Stimulated activated CD8-positive, alpha-beta memory T cell treated with anti-CD3 and anti-CD28 coated beads, Interleukin-4, amount 100 ng/mL, for 1 hour (primary cell): ENCODE measurements around the gene COPB1.
A peak's percentile ranks its signal among the peaks of the same experiment; 100 is the strongest.

ENCODE experiments used
- DNase-seq, 2 donors: peaks; one replicate each; pipeline ENCODE4 v3.0.0-alpha.2; 2020; ENCODE audit warnings: low read depth in 2 of 2, low spot score in 1 of 2

The COPB1 gene

GRCh38 chr11:14443638-14444037 lies 56.0 kb downstream of the COPB1 start:
- no peak for DNase-seq

DNA sequence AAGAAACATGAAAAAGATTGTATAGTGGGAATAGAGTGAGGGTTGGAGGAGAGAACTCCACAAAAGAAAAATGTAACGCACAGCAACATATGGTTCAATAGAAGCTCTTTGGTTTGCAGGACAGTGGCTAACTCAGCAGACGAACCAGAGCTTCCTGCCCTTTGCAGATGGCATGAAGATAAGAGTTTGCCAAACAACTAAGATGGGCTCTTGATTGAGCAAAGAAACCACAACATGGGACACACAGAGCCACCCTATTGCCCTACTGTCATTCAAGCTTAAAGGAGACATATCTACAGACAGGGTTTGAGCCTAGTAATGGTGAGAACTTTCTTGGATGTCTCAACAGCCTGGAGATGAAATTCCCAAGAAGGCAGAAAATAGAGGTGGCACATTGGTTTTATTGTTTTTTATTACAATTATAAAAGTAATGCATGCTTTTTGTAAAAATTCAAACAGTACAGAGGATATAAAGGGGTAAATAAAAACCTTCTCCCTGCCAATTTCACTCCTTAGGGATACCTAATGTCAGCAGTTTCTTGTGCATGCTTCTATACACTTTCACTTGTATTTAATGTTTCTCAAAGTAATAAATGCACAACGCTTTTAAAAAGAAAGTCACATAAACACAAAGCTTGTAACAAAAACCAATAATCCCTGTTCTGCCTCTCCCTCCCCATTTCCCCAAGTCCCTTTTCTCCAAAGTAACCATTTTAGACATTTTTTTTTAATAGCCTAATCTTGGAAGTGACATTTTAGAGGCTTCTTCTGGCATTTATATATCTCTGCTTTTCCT lies 63.7 kb downstream of the COPB1 start:
- no peak for DNase-seq

DNA sequence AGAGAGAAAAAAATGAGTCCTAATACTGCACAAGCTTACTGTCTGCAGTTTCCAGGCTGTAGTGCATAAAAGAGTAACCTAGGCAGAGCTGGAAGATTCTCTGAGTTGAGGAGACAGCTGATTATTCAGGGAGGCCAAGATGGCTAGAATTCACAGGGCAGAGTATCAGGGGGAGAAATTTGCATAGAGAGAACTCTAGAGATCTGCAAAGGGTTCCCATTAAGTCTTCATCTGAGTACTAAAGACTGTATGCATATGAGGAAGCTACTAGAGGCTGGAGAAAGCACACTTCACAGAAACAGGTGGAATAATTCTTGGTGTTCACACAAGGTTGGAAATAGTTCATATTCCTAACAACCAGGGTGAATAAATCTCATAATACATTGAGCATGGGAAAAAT lies 74.0 kb downstream of the COPB1 start:
- DNase-seq, result no peak

DNA sequence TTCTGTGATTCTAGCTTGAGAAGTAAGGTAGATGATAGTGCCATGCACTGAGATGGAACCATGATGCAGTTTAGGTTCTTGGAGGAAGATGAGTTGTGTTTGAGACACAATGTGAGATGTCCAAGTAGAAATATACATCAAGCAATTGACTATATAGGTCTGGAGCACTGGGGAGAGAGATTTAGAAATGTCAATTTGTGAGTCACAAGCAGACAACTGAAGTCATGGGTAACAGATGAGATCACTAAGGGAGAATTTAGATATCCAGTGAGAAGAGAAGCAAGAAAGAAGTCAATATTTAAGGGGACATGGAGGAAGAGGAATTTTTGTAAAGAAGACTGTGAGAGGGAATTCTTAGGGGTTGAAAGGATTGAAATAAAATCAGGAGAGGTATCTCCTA lies 75.5 kb downstream of the COPB1 start:
- DNase-seq, result no peak

GRCh38 chr11:14423633-14424032 lies 76.0 kb downstream of the COPB1 start:
- DNase-seq, result no peak

GRCh38 chr11:14422814-14423182 lies 76.8 kb downstream of the COPB1 start:
- no peak for DNase-seq

DNA sequence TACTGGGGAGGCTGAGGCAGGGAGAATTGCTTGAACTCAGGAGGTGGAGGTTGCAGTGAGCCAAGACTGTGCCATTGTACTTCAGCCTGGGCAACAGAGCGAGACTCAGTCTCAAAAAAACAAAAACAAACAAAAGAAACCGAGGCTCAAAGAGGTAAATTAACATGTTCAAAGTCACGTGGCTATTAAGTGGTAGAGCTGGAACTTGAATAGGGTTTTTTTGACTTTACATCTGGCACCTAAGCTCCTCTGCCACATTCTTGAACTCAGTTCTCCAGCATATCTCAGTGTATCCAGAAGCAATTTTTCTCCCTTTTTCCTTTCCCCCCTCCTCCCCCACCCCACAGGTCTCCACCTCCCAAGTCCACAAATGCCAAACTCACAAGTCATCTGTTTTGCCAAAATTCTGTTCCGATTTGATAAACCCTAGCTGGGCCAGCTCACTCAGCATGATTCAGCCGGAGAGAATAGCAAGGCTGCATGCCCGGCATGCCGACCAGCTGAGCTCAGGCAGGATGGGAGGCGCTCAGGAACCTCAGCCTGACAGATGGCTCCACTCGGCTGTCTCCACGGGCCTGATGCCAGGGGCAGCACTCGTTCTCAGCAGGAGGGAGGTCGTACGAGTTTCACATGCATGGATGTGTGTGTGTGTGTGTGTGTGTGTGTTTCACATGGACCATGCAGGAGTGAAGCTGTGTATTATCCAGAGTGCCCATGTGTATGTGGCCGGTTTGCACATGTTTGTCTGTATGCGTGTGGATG lies 77.4 kb downstream of the COPB1 start:
- no peak for DNase-seq

DNA sequence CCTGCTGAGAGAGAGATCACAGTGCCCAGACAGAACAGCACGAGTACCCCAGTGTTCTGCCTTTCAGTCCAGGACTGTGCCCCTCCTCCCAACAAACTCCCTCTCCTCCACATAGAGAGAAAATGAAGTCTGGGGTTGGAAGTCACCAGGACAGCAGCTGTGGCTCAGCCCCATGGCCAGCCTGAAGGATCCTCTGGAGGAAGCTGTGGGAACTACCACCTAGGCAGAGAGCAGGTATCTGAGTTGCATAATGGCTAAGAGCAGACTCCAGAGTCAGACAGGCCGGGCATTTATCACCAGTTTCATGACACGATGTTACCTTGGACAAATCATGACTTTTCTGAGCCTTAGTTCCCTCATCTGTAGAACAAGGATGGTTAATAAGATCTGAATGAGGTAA lies 79.4 kb downstream of the COPB1 start:
- DNase-seq, result no peak

- DNase-seq, result no peak
Observed at GRCh38 chr11:14418801-14419417, 80.7 kb downstream of the COPB1 start.

- DNase-seq, result no peak
Observed at GRCh38 chr11:14417617-14418374, 81.8 kb downstream of the COPB1 start.

- no peak for DNase-seq
Observed at GRCh38 chr11:14417186-14417585, 82.4 kb downstream of the COPB1 start.

GRCh38 chr11:14414470-14415461 lies 84.8 kb downstream of the COPB1 start:
- peak; percentile 48 to 52 for DNase-seq

- no peak for DNase-seq
Observed at GRCh38 chr11:14413307-14414069, 86.1 kb downstream of the COPB1 start.

DNA sequence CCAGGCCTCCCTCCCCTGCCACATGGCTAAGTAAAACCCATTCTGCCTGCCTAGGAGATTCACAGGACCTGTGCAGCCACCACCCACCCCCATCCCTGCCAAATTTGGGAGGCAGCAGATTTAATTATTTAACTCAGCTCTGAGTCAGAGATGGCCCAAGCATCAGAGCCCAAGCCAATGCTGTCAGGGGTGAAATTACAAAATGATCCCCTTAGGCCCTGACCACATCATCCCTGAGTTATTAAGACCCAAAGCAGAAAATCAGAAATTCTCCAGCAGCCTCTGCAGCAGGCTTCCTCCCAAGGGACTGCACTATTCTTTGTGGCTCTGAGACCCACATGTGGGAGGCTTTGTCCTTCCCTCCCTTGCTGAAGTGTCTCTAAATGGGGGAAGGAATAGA lies 87.8 kb downstream of the COPB1 start:
- DNase-seq, result no peak

GRCh38 chr11:14409891-14410290 lies 89.7 kb downstream of the COPB1 start:
- no peak for DNase-seq

DNA sequence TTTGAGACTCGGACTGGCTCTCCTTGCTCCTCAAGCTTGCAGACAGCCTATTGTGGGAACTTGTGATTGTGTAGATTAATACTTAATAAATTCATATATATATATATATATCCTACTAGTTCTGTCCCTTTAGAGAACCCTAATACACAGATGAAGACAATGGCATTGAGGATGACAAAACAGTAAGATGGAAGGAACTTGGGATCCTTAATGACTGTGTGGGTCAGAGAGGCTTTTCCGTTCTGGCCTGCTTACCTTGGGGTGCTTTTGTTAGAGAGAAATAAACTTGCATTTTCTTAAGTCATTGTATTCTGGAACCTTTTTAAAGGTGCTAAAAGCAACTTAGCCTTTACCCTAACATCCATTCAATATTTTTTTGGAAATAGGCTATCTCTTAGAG lies 91.0 kb downstream of the COPB1 start:
- DNase-seq, result no peak
